Endothelial cell of umbilical vein (primary cell): ENCODE measurements around the gene ITGA11.

ENCODE experiments used
- CTCF ChIP-seq, 2 donors: IDR thresholded peaks; 1 replicate in 1 of 2; 2 replicates in 1 of 2; pipeline ENCODE4 v1.5.1; 2011; ENCODE audit warnings: low read length in 2 of 2, mild to moderate bottlenecking in 2 of 2, moderate library complexity in 2 of 2, control low read depth in 1 of 2, inconsistent platforms in 1 of 2, low read depth in 1 of 2; ENCODE audit not compliant: insufficient read depth in 1 of 2; ENCODE audit errors: extremely low read depth in 1 of 2
- POLR2A ChIP-seq: IDR thresholded peaks from 2 replicates; pipeline ENCODE4 v1.6.1; 2012; ENCODE audit warnings: low read depth, mild to moderate bottlenecking, control low read depth, low read length

- TF ChIP-seq CTCF (IDR thresholded peaks at IDR 0.05; ENCODE audit: extremely low read depth in 1 of 2, insufficient read depth in 1 of 2, low read depth in 1 of 2, low read length in 2 of 2) (no peak), POLR2A (no peak)
These were observed 124.6 kb downstream of the ITGA11 start for GRCh38 chr15:68307131-68307928.
